ENCODE data around the gene SEZ6L.

DNA sequence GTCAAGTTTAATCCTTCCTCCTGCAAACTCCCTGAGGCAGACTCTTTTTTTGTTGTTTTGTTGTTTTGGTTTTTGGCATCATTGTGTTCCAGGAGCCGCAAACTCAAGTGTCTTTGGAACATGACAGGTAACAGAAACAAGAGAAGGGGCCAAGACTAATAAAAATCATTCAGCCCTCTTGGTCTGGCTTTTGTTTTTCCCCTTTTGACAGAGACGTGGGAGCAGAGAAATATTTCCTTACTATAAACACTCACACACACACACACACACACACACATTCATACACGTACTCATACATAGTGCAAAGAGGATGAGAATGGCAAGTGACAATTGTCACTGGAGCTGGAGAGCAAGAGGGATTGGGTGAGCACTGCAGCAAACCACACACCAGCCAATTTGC is 249.4 kb downstream of the SEZ6L start:
- TF ChIP-seq, protein P1, sequence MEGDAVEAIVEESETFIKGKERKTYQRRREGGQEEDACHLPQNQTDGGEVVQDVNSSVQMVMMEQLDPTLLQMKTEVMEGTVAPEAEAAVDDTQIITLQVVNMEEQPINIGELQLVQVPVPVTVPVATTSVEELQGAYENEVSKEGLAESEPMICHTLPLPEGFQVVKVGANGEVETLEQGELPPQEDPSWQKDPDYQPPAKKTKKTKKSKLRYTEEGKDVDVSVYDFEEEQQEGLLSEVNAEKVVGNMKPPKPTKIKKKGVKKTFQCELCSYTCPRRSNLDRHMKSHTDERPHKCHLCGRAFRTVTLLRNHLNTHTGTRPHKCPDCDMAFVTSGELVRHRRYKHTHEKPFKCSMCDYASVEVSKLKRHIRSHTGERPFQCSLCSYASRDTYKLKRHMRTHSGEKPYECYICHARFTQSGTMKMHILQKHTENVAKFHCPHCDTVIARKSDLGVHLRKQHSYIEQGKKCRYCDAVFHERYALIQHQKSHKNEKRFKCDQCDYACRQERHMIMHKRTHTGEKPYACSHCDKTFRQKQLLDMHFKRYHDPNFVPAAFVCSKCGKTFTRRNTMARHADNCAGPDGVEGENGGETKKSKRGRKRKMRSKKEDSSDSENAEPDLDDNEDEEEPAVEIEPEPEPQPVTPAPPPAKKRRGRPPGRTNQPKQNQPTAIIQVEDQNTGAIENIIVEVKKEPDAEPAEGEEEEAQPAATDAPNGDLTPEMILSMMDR (IDR thresholded peaks at IDR 0.05) = no peak
- TF ChIP-seq POLR2A (IDR thresholded peaks at IDR 0.05) = no peak
